ENCODE data around the gene ZSCAN16. TPM values are rescaled to one million over a fixed set of nuclear protein-coding genes. Genes with fewer than 3 reads are reported as not detected.

Gene ZSCAN16
- total and polyA plus RNA-seq, 12 donors, result 1.4 to 5.6 (median 2.1) TPM

DNA sequence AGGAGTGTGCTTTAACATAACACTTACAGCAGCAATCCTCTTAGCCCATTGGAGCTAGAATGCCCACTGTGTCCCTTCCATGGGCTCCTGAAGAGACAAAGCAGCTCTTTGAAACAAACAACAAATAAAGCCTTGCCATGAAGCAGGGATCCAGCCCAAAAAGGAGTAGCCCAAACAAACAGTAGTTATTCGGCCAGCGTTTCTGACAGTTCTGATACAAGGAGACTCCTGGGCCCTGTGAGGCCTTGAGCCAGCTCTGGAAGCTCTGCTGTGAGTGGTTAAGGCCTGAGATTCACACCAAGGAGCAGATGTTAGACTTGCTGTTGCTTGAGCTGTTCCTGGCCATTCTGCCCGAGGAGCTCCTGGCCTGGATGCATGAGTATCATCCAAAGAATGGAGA, 16.9 kb upstream of the ZSCAN16 start:
- no peak overlapping the region for H3K27ac ChIP-seq
- H3K4me1 ChIP-seq, result peaks cover 0 to 13% (median 4%) of the 10 kb centered on the region in 9 donors
- TF ChIP-seq, protein P1, sequence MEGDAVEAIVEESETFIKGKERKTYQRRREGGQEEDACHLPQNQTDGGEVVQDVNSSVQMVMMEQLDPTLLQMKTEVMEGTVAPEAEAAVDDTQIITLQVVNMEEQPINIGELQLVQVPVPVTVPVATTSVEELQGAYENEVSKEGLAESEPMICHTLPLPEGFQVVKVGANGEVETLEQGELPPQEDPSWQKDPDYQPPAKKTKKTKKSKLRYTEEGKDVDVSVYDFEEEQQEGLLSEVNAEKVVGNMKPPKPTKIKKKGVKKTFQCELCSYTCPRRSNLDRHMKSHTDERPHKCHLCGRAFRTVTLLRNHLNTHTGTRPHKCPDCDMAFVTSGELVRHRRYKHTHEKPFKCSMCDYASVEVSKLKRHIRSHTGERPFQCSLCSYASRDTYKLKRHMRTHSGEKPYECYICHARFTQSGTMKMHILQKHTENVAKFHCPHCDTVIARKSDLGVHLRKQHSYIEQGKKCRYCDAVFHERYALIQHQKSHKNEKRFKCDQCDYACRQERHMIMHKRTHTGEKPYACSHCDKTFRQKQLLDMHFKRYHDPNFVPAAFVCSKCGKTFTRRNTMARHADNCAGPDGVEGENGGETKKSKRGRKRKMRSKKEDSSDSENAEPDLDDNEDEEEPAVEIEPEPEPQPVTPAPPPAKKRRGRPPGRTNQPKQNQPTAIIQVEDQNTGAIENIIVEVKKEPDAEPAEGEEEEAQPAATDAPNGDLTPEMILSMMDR (IDR thresholded peaks at IDR 0.05), result no peak
- no peaks in the 10 kb centered on the region for H3K27me3 ChIP-seq
- DNase-seq, result no peak
- 80 to 81% methylated on average over 3 of the region's 3 CpGs for WGBS, 2 donors
- ATAC-seq, result no peak
- intact Hi-C loops (cut with DNase I), result no loop called here
- H3K36me3 ChIP-seq, result no peaks in the 10 kb centered on the region
- H3K9me3 ChIP-seq, result no peaks in the 10 kb centered on the region
- H3K4me3 ChIP-seq, result no peak overlapping the region

DNA sequence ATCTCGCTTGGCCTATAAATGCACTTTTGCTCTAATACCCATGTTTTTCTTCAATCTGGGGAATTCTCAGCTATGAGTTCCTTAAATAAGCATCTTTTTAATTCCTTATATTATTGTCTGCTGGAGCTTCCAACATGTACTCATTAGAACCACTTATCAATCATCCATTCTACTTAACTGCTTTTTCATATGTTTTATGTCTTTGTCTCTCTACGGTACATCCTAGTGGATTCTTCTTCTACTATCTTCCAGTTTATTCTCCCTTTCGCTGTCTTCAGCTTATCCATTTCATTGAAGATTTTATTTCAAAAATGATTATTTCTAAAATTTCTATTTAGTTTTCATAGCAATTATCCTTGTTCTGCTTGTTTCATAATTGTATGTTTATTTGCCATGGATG, 12.4 kb upstream of the ZSCAN16 start:
- peaks cover 0 to 30% (median 16%) of the 10 kb centered on the region in 9 donors for H3K36me3 ChIP-seq
- DNase-seq (no peak), ATAC-seq (no peak)
- TF ChIP-seq, protein P1 (IDR thresholded peaks at IDR 0.05), result no peak
- H3K9me3 ChIP-seq, result no peaks in the 10 kb centered on the region
- intact Hi-C loops (cut with DNase I), result no loop called here
- no peaks in the 10 kb centered on the region for H3K4me1 ChIP-seq
- no peak overlapping the region for H3K4me3 ChIP-seq
- H3K27ac ChIP-seq, result no peak overlapping the region
- H3K27me3 ChIP-seq, result no peaks in the 10 kb centered on the region
- WGBS, 2 donors, result 77 to 78% methylated on average over 3 of the region's 3 CpGs

DNA sequence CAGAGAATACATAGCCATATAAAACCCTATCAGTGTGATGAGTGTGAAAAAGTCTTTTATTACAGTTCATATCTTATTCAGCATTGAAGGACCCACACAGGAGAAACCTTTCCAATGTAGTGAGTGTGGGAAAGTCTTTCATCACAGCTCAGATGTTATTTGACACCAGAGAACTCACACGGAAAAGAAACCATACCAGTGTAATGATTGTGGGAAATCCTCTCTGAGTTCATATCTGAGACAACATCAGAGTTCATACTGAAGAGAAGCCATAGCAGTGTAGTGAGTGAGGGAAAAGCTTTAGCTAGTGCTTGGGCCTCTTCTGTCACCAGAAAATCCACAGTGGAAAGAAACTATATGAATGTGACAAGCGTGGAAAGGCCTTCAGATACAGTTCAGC, 8.6 kb upstream of the ZSCAN16 start:
- ATAC-seq, result no peak
- peaks cover 0 to 68% (median 22%) of the 10 kb centered on the region in 9 donors for H3K36me3 ChIP-seq
- H3K4me1 ChIP-seq, result no peaks in the 10 kb centered on the region

DNA sequence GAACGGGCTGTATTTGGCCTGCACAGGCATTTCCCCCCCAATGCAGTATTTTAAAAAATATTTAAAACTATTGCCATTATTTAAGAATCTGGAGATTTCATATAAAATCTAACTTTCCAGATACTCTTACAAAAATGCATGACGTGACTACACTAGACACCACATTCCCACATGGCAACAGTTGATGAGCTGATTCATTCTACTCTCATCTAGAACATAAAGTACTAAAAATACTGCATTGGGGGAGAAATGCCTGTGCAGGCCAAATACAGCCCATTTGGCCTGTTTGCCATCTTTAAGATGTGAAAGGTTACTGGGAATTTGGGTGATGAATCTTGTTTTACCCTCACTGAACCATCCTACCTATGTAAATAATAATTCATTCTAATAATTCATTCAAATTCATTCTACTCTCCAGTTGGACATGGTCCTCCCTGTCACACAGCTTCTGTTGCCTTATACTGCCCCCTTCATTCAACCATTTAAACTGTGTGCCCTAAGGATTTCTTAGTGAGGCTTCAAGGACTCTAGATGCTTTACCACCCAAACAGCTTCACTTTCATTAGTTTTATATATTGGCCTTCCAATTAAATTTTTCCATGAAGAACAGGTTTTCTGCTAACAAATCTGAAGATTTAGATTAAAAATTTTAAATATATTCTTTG, 6.9 kb upstream of the ZSCAN16 start:
- Histone ChIP-seq H3K4me1 (no peaks in the 10 kb centered on the region), H3K27ac (no peak overlapping the region), H3K9me3 (no peaks in the 10 kb centered on the region), H3K4me3 (no peak overlapping the region), H3K36me3 (peaks cover 0 to 84% (median 27%) of the 10 kb centered on the region in 9 donors), H3K27me3 (no peaks in the 10 kb centered on the region)
- 92 to 93% methylated on average over 2 of the region's 2 CpGs for WGBS, 2 donors
- ATAC-seq (no peak), DNase-seq (no peak)
- intact Hi-C loops (cut with DNase I), result no loop called here
- TF ChIP-seq, protein P1 (IDR thresholded peaks at IDR 0.05), result no peak

More for the DNA sequence above, 8.6 kb upstream of the ZSCAN16 start:
- TF ChIP-seq, protein P1 (IDR thresholded peaks at IDR 0.05), result no peak
- H3K27me3 ChIP-seq, result no peaks in the 10 kb centered on the region
- no peak for DNase-seq
- WGBS, 2 donors, result 66 to 78% methylated on average over 2 of the region's 2 CpGs
- no peaks in the 10 kb centered on the region for H3K9me3 ChIP-seq
- no peak overlapping the region for H3K27ac ChIP-seq
- intact Hi-C loops (cut with DNase I), result no loop called here
- H3K4me3 ChIP-seq, result no peak overlapping the region
